HepG2 (cell line): Measurements from ENCODE around the gene CARTPT. TPM values are rescaled to one million over a fixed set of nuclear protein-coding genes. Genes with fewer than 3 reads are reported as not detected.

Experiments used
- BORCS8-MEF2B ChIP-seq: sonication (generic); formaldehyde crosslinking; IDR thresholded peaks from 2 replicates; pipeline ENCODE4 v1.8.0; 2022; ENCODE audit warnings: mild to moderate bottlenecking, missing genetic modification reagents
- KDM2A ChIP-seq: sonication (generic); formaldehyde crosslinking; IDR thresholded peaks from 2 replicates; pipeline ENCODE4 v1.4.0; 2020; ENCODE audit warnings: low read depth, missing genetic modification reagents, borderline replicate concordance
- MIER2 ChIP-seq: IDR thresholded peaks from 2 replicates; pipeline ENCODE4 v1.6.1; 2016; ENCODE audit warnings: missing biosample characterization, missing genetic modification reagents
- POLR2A ChIP-seq, 2 experiments: IDR thresholded peaks; 2 replicates each; pipeline ENCODE4 v1.6.1; 2011; ENCODE audit warnings: low read depth in 2 of 2, low read length in 2 of 2, mild to moderate bottlenecking in 1 of 2, moderate library complexity in 1 of 2; ENCODE audit not compliant: insufficient read depth in 1 of 2
- SOX6 ChIP-seq, 2 experiments: fragments of 450-650 bp in 1 of 2; sonication (generic) in 1 of 2; formaldehyde crosslinking in 1 of 2; IDR thresholded peaks; 2 replicates each; pipeline versions ENCODE4 v1.4.0 to v1.6.1; 2017 to 2020; ENCODE audit warnings: antibody characterized with exemption in 1 of 2, mild to moderate bottlenecking in 1 of 2, missing genetic modification reagents in 1 of 2
- TGIF2 ChIP-seq: IDR thresholded peaks from 2 replicates; pipeline ENCODE4 v1.6.1; 2016; ENCODE audit warnings: control low read depth, missing compliant biosample characterization
- ZFYVE20 ChIP-seq: sonication (generic); formaldehyde crosslinking; IDR thresholded peaks from 2 replicates; pipeline ENCODE4 v1.8.0; 2023; ENCODE audit warnings: low read depth, mild to moderate bottlenecking, moderate library complexity, missing genetic modification reagents, borderline replicate concordance
- ZNF205 ChIP-seq: IDR thresholded peaks from 2 replicates; pipeline ENCODE4 v1.6.1; 2018; ENCODE audit warnings: missing biosample characterization, missing genetic modification reagents
- ZNF614 ChIP-seq: IDR thresholded peaks from 2 replicates; pipeline ENCODE4 v1.6.1; 2018; ENCODE audit warnings: missing biosample characterization, missing genetic modification reagents, inconsistent platforms, borderline replicate concordance
- ZNF773 ChIP-seq: sonication (generic); formaldehyde crosslinking; IDR thresholded peaks from 2 replicates; pipeline ENCODE4 v1.4.0; 2020; ENCODE audit warnings: missing genetic modification reagents, borderline replicate concordance
- polyA plus RNA-seq, 8 experiments: library from polyadenylated mRNA; depleted of rRNA in 3 of 8; stranded (reverse) in 7 of 8; unstranded in 1 of 8; fragments of >200 nt; fragmentation: Illumina TruSeq in 4 of 8; extraction: Trizol in 4 of 8; gene quantifications; 2 replicates each; pipeline versions ENCODE4 v1.2.1 to v1.2.3, GENCODE V29; 2011 to 2016; ENCODE audit warnings: low read depth in 4 of 8, missing spikeins in 1 of 8, mixed read lengths in 1 of 8; ENCODE audit not compliant: insufficient read depth in 1 of 8
- total RNA-seq, 5 experiments: library from RNA; depleted of rRNA; stranded (reverse); fragments of >200 nt; fragmentation: Illumina TruSeq; extraction: Trizol; gene quantifications; 2 replicates each; pipeline ENCODE4 v1.2.3, GENCODE V29; 2016; ENCODE audit warnings: low read depth in 1 of 5
- TF ChIP-seq, protein P1 (sequence below): fragments of 450-650 bp; IDR thresholded peaks from 2 replicates; pipeline ENCODE4 v1.6.1; 2017; ENCODE audit warnings: mild to moderate bottlenecking
- TF ChIP-seq, protein P2 (sequence below): sonication (generic); formaldehyde crosslinking; IDR thresholded peaks from 2 replicates; pipeline ENCODE4 v1.5.0; 2020; ENCODE audit warnings: mild to moderate bottlenecking, missing genetic modification reagents, borderline replicate concordance
- TF ChIP-seq, protein P3 (sequence below): sonication (generic); formaldehyde crosslinking; IDR thresholded peaks from 2 replicates; pipeline ENCODE4 v1.4.0; 2020; ENCODE audit warnings: missing genetic modification reagents; ENCODE audit errors: not compliant biosample characterization
- TF ChIP-seq, protein P4 (sequence below): IDR thresholded peaks from 2 replicates; pipeline ENCODE4 v1.6.1; 2016; ENCODE audit warnings: missing compliant biosample characterization, missing genetic modification reagents, borderline replicate concordance
- TF ChIP-seq, protein P5 (sequence below): sonication (generic); formaldehyde crosslinking; IDR thresholded peaks from 2 replicates; pipeline ENCODE4 v1.5.1; 2020; ENCODE audit warnings: missing genetic modification reagents, mild to moderate bottlenecking, borderline replicate concordance
- TF ChIP-seq, protein P6 (sequence below): IDR thresholded peaks from 2 replicates; pipeline ENCODE4 v1.4.0; 2020; ENCODE audit warnings: mild to moderate bottlenecking, missing genetic modification reagents

Gene CARTPT
- total and polyA plus RNA-seq, 2 of the 13 experiments (the other 11 are each of a cell fraction or from before 2014, with no cell fraction given) = not detected

DNA sequence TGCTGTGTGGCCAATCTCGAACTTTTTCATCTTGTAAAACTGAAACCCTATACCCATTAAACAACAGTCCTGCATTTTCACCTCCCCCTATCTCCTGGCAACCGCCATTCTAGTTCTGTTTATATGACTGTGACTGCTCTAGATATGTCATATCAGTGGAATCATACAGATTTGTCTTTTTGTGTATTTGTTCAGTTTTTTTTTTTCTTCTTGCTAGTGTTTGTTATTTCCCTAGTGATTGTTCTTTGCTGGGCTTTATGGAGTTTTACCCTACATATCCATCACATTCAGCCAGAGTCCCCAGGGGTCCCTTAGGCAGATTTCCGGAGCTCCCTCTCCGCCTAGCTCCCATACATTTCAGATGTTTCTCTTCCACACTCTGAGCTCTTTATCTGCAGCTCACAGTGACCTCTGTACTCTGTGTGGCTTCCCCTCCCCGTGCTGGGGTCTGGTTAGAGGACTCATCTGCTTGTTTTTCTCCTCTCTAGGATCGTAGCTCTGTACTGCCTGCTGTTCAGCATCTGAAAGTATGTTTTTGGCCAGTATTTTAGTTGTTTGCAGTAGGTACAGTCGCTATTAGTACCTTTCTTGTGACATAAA is 25.1 kb upstream of the CARTPT start (continued):
- TF ChIP-seq, protein P1, sequence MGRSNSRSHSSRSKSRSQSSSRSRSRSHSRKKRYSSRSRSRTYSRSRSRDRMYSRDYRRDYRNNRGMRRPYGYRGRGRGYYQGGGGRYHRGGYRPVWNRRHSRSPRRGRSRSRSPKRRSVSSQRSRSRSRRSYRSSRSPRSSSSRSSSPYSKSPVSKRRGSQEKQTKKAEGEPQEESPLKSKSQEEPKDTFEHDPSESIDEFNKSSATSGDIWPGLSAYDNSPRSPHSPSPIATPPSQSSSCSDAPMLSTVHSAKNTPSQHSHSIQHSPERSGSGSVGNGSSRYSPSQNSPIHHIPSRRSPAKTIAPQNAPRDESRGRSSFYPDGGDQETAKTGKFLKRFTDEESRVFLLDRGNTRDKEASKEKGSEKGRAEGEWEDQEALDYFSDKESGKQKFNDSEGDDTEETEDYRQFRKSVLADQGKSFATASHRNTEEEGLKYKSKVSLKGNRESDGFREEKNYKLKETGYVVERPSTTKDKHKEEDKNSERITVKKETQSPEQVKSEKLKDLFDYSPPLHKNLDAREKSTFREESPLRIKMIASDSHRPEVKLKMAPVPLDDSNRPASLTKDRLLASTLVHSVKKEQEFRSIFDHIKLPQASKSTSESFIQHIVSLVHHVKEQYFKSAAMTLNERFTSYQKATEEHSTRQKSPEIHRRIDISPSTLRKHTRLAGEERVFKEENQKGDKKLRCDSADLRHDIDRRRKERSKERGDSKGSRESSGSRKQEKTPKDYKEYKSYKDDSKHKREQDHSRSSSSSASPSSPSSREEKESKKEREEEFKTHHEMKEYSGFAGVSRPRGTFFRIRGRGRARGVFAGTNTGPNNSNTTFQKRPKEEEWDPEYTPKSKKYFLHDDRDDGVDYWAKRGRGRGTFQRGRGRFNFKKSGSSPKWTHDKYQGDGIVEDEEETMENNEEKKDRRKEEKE = no peak
- TF ChIP-seq MIER2 (CRISPR knock-in tag) (peak; percentile 67; the same call in 1 of the 2 replicates), KDM2A (0 out of 2 replicates have a peak, but pooled peaks have one; percentile 32), ZNF614 (CRISPR knock-in tag) (peak; percentile 78; the same call in 1 of the 2 replicates), ZNF773 (CRISPR knock-in tag) (no peak), POLR2A (IDR thresholded peaks at IDR 0.05; ENCODE audit: insufficient read depth in 1 of 2, low read depth in 2 of 2, low read length in 2 of 2) (peak; percentile 55 to 71), BORCS8-MEF2B (CRISPR knock-in tag) (no peak), SOX6 (IDR thresholded peaks at IDR 0.05) (no peak), SOX6 (CRISPR knock-in tag; IDR thresholded peaks at IDR 0.05) (peak; percentile 10; the same call in 1 of the 2 replicates), ZFYVE20 (CRISPR knock-in tag) (no peak), TGIF2 (CRISPR knock-in tag) (0 out of 2 replicates have a peak, but pooled peaks have one; percentile 38), ZNF205 (peak; percentile 53; the same call in 1 of the 2 replicates)
- TF ChIP-seq, protein P2, sequence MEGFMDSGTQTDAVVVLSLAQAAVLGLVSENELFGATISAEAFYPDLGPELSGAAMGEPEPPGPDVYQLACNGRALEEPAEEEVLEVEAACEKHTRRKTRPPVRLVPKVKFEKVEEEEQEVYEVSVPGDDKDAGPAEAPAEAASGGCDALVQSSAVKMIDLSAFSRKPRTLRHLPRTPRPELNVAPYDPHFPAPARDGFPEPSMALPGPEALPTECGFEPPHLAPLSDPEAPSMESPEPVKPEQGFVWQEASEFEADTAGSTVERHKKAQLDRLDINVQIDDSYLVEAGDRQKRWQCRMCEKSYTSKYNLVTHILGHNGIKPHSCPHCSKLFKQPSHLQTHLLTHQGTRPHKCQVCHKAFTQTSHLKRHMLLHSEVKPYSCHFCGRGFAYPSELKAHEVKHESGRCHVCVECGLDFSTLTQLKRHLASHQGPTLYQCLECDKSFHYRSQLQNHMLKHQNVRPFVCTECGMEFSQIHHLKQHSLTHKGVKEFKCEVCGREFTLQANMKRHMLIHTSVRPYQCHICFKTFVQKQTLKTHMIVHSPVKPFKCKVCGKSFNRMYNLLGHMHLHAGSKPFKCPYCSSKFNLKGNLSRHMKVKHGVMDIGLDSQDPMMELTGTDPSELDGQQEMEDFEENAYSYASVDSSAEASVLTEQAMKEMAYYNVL (CRISPR knock-in tag) = peak; percentile 87; the same call in 1 of the 2 replicates
- TF ChIP-seq, protein P3, sequence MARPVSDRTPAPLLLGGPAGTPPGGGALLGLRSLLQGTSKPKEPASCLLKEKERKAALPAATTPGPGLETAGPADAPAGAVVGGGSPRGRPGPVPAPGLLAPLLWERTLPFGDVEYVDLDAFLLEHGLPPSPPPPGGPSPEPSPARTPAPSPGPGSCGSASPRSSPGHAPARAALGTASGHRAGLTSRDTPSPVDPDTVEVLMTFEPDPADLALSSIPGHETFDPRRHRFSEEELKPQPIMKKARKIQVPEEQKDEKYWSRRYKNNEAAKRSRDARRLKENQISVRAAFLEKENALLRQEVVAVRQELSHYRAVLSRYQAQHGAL = no peak
- TF ChIP-seq, protein P4, sequence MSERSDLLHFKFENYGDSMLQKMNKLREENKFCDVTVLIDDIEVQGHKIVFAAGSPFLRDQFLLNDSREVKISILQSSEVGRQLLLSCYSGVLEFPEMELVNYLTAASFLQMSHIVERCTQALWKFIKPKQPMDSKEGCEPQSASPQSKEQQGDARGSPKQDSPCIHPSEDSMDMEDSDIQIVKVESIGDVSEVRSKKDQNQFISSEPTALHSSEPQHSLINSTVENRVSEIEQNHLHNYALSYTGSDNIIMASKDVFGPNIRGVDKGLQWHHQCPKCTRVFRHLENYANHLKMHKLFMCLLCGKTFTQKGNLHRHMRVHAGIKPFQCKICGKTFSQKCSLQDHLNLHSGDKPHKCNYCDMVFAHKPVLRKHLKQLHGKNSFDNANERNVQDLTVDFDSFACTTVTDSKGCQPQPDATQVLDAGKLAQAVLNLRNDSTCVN (CRISPR knock-in tag) = peak; percentile 79
- TF ChIP-seq, protein P5, sequence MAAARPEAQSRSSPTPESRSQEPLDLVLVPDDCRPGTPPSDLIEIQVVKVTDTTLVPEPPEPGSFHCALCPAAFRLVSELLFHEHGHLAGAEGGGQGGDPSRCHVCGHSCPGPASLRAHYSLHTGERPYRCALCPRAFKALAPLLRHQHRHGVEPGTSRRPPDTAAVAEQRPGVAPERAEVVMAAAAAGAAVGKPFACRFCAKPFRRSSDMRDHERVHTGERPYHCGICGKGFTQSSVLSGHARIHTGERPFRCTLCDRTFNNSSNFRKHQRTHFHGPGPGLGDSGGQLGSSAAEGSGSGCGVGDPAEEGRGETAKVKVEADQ (CRISPR knock-in tag) = no peak
- TF ChIP-seq, protein P6, sequence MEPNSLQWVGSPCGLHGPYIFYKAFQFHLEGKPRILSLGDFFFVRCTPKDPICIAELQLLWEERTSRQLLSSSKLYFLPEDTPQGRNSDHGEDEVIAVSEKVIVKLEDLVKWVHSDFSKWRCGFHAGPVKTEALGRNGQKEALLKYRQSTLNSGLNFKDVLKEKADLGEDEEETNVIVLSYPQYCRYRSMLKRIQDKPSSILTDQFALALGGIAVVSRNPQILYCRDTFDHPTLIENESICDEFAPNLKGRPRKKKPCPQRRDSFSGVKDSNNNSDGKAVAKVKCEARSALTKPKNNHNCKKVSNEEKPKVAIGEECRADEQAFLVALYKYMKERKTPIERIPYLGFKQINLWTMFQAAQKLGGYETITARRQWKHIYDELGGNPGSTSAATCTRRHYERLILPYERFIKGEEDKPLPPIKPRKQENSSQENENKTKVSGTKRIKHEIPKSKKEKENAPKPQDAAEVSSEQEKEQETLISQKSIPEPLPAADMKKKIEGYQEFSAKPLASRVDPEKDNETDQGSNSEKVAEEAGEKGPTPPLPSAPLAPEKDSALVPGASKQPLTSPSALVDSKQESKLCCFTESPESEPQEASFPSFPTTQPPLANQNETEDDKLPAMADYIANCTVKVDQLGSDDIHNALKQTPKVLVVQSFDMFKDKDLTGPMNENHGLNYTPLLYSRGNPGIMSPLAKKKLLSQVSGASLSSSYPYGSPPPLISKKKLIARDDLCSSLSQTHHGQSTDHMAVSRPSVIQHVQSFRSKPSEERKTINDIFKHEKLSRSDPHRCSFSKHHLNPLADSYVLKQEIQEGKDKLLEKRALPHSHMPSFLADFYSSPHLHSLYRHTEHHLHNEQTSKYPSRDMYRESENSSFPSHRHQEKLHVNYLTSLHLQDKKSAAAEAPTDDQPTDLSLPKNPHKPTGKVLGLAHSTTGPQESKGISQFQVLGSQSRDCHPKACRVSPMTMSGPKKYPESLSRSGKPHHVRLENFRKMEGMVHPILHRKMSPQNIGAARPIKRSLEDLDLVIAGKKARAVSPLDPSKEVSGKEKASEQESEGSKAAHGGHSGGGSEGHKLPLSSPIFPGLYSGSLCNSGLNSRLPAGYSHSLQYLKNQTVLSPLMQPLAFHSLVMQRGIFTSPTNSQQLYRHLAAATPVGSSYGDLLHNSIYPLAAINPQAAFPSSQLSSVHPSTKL = peak; percentile 69
